Effector memory CD8-positive, alpha-beta T cell (primary cell): ENCODE data around the gene REST.

Experiments
- ATAC-seq: fragments of 150-1000 bp; cut with Tn5 transposase; replicated peaks from 2 replicates; pipeline ENCODE4 v1.10.0; 2021; ENCODE audit warnings: mild to moderate bottlenecking, moderate library complexity
- DNase-seq, 3 experiments: peaks; one replicate each; pipeline ENCODE4 v3.0.0; 2021
- H3K27ac Mint-ChIP-seq, 2 donors: one replicate each; pipeline ENCODE4 v1.8.0; 2022; ENCODE audit warnings: mild to moderate bottlenecking in 2 of 2, mixed read lengths in 2 of 2, moderate library complexity in 2 of 2
- H3K27me3 Mint-ChIP-seq, 2 donors: one replicate each; pipeline ENCODE4 v1.8.0; 2022; ENCODE audit warnings: mixed read lengths in 2 of 2
- H3K36me3 Mint-ChIP-seq: one replicate; pipeline ENCODE4 v1.8.0; 2022; ENCODE audit warnings: mild to moderate bottlenecking, moderate library complexity, mixed read lengths; ENCODE audit not compliant: insufficient read depth
- H3K4me1 Mint-ChIP-seq, 2 donors: one replicate each; pipeline ENCODE4 v1.8.0; 2022; ENCODE audit warnings: low read depth in 2 of 2, mixed read lengths in 2 of 2
- H3K4me3 Mint-ChIP-seq, 2 donors: one replicate each; pipeline ENCODE4 v1.8.0; 2022; ENCODE audit warnings: mild to moderate bottlenecking in 2 of 2, mixed read lengths in 2 of 2, moderate library complexity in 2 of 2
- H3K9me3 Mint-ChIP-seq, 2 donors: one replicate each; pipeline ENCODE4 v1.8.0; 2022; ENCODE audit warnings: mixed read lengths in 2 of 2
- total RNA-seq, 9 experiments: gene quantifications; one replicate each; lab custom pipeline; 2026; lab: John Stamatoyannopoulos, UW

The REST gene, protein sequence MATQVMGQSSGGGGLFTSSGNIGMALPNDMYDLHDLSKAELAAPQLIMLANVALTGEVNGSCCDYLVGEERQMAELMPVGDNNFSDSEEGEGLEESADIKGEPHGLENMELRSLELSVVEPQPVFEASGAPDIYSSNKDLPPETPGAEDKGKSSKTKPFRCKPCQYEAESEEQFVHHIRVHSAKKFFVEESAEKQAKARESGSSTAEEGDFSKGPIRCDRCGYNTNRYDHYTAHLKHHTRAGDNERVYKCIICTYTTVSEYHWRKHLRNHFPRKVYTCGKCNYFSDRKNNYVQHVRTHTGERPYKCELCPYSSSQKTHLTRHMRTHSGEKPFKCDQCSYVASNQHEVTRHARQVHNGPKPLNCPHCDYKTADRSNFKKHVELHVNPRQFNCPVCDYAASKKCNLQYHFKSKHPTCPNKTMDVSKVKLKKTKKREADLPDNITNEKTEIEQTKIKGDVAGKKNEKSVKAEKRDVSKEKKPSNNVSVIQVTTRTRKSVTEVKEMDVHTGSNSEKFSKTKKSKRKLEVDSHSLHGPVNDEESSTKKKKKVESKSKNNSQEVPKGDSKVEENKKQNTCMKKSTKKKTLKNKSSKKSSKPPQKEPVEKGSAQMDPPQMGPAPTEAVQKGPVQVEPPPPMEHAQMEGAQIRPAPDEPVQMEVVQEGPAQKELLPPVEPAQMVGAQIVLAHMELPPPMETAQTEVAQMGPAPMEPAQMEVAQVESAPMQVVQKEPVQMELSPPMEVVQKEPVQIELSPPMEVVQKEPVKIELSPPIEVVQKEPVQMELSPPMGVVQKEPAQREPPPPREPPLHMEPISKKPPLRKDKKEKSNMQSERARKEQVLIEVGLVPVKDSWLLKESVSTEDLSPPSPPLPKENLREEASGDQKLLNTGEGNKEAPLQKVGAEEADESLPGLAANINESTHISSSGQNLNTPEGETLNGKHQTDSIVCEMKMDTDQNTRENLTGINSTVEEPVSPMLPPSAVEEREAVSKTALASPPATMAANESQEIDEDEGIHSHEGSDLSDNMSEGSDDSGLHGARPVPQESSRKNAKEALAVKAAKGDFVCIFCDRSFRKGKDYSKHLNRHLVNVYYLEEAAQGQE
- total RNA-seq, result 101 to 180 (median 121) reads per million in 9 experiments

DNA sequence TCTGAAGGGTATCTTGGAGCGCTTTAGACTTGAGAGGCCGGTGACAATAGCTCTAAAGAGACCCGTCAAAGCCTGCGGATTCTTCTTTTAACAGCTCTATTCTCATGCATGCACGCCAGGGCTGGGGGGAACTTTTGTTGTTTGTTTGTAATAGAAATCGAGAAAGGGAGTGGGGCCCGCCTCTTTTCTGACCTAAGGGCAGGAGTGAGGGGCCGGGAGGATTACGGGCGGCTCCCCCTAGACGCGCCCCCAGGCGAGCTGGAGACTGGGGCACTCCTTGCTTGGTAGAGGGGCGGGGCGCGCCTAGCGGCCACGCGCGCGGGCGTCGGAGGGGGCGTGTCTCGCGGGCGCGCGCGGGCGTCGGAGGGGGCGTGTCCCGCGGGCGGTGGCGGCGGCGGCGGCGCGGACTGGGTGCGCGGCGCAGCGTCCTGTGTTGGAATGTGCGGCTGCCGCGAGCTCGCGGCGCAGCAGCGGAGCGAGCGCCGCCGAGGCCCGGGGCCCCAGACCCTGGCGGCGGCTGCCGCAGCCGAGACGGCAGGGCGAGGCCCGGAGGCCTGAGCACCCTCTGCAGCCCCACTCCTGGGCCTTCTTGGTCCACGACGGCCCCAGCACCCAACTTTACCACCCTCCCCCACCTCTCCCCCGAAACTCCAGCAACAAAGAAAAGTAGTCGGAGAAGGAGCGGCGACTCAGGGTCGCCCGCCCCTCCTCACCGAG lies at the start of gene REST:
TSS of gene REST (plus strand) at position 412 of the 717 bp plus-strand sequence. CDS start 2,739 bp downstream, outside the sequence.
- Mint-ChIP-seq H3K27ac (peak within 1 kb of the TSS; percentile 70 to 95), H3K9me3 (no peaks in the 10 kb centered on the region), H3K27me3 (no peaks in the 10 kb centered on the region), H3K36me3 (peaks cover 21% of the 10 kb centered on the region), H3K4me1 (peaks cover 23 to 27% of the 10 kb centered on the region in 2 donors), H3K4me3 (peak within 1 kb of the TSS; percentile 92)
- peak; percentile 59 for ATAC-seq
- DNase-seq, result peak; percentile 75 to 84 (median 79)

DNA sequence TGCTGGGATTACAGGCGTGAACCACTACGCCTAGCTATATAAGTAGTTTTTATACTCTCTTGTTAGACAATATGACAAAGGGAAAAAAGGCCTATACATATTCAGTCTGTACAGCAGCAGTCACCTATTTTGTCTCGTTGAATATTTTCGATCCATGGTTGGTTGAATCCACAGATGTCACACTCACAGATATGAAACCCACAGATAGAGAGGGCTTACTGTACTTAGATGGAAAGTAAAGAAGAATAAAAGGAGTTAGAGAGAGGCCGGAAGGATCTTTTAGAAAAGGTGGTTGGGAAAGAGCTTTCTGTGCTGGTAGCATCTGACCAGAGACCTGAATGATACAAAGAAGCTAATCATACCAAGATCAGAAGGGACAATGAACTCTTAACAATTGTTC lies 47.9 kb upstream of the REST start:
- Mint-ChIP-seq H3K27ac (no peak overlapping the region), H3K9me3 (no peaks in the 10 kb centered on the region), H3K36me3 (no peaks in the 10 kb centered on the region), H3K4me1 (peaks cover 0 to 4% of the 10 kb centered on the region in 2 donors), H3K27me3 (peaks cover 6 to 9% of the 10 kb centered on the region in 2 donors), H3K4me3 (no peak overlapping the region)
- ATAC-seq (no peak), DNase-seq (no peak)

- Mint-ChIP-seq H3K9me3 (no peaks in the 10 kb centered on the region), H3K4me3 (no peak overlapping the region), H3K27ac (no peak overlapping the region), H3K4me1 (peaks cover 0 to 4% of the 10 kb centered on the region in 2 donors), H3K36me3 (no peaks in the 10 kb centered on the region), H3K27me3 (peaks cover 6 to 9% of the 10 kb centered on the region in 2 donors)
- no peak for DNase-seq
- no peak for ATAC-seq
These were observed 46.9 kb upstream of the REST start for GRCh38 chr4:56860781-56861180.

GRCh38 chr4:56861360-56861759 lies 46.3 kb upstream of the REST start:
- Mint-ChIP-seq H3K27ac (no peak overlapping the region), H3K27me3 (peaks cover 6 to 9% of the 10 kb centered on the region in 2 donors), H3K4me3 (no peak overlapping the region), H3K36me3 (no peaks in the 10 kb centered on the region), H3K4me1 (peaks cover 0 to 4% of the 10 kb centered on the region in 2 donors), H3K9me3 (no peaks in the 10 kb centered on the region)
- DNase-seq, result no peak
- ATAC-seq, result no peak

GRCh38 chr4:56863441-56864139 lies 44.1 kb upstream of the REST start:
- Mint-ChIP-seq H3K36me3 (no peaks in the 10 kb centered on the region), H3K9me3 (no peaks in the 10 kb centered on the region), H3K27me3 (peaks cover 0 to 9% of the 10 kb centered on the region in 2 donors), H3K4me1 (peaks cover 0 to 4% of the 10 kb centered on the region in 2 donors), H3K4me3 (no peak overlapping the region), H3K27ac (no peak overlapping the region)
- ATAC-seq, result no peak
- DNase-seq, result no peak

- Mint-ChIP-seq H3K9me3 (no peaks in the 10 kb centered on the region), H3K27me3 (no peaks in the 10 kb centered on the region), H3K4me1 (no peaks in the 10 kb centered on the region), H3K4me3 (no peak overlapping the region), H3K27ac (peak overlapping the region in 1 of 2 donors; percentile 29), H3K36me3 (no peaks in the 10 kb centered on the region)
- DNase-seq (no peak), ATAC-seq (no peak)
These were observed 36.8 kb upstream of the REST start for GRCh38 chr4:56870946-56871345.

GRCh38 chr4:56871371-56871866 lies 36.3 kb upstream of the REST start:
- no peaks in the 10 kb centered on the region for H3K27me3 Mint-ChIP-seq
- DNase-seq (no peak), ATAC-seq (no peak)
- no peaks in the 10 kb centered on the region for H3K9me3 Mint-ChIP-seq
- H3K4me1 Mint-ChIP-seq, result no peaks in the 10 kb centered on the region
- H3K4me3 Mint-ChIP-seq, result no peak overlapping the region
- peak overlapping the region in 1 of 2 donors; percentile 15 for H3K27ac Mint-ChIP-seq
- no peaks in the 10 kb centered on the region for H3K36me3 Mint-ChIP-seq

GRCh38 chr4:56874166-56874565 lies 33.5 kb upstream of the REST start:
- H3K4me1 Mint-ChIP-seq, result peaks cover 0 to 3% of the 10 kb centered on the region in 2 donors
- no peak overlapping the region for H3K4me3 Mint-ChIP-seq
- H3K27me3 Mint-ChIP-seq, result no peaks in the 10 kb centered on the region
- H3K36me3 Mint-ChIP-seq, result no peaks in the 10 kb centered on the region
- no peaks in the 10 kb centered on the region for H3K9me3 Mint-ChIP-seq
- no peak for DNase-seq
- no peak overlapping the region for H3K27ac Mint-ChIP-seq
- no peak for ATAC-seq

DNA sequence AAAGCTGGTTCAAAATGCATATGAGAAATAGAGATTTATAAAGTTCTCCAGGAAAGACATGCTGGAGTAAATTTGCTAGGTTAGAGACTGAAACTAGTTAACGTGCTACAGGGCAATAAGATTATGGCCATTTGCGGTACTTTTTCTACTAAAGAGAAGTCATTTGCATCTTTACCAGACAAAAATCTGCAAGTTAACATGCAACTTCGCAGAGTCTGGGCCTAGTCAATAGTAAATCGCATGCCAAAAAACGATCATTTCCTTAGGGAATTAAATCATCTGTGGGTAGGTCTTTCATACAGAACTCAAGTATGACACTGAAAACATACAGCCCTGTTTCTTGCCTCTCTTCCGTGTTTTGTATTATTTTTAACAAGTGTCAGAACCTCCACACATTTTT lies 32.8 kb upstream of the REST start:
- H3K4me3 Mint-ChIP-seq, result no peak overlapping the region
- DNase-seq, result no peak
- peaks cover 0 to 3% of the 10 kb centered on the region in 2 donors for H3K4me1 Mint-ChIP-seq
- H3K27me3 Mint-ChIP-seq, result no peaks in the 10 kb centered on the region
- no peaks in the 10 kb centered on the region for H3K36me3 Mint-ChIP-seq
- no peaks in the 10 kb centered on the region for H3K9me3 Mint-ChIP-seq
- H3K27ac Mint-ChIP-seq, result no peak overlapping the region
- no peak for ATAC-seq

GRCh38 chr4:56876264-56876663 lies 31.4 kb upstream of the REST start:
- no peak overlapping the region for H3K4me3 Mint-ChIP-seq
- H3K36me3 Mint-ChIP-seq, result no peaks in the 10 kb centered on the region
- H3K9me3 Mint-ChIP-seq, result no peaks in the 10 kb centered on the region
- DNase-seq, result no peak
- no peaks in the 10 kb centered on the region for H3K27me3 Mint-ChIP-seq
- H3K4me1 Mint-ChIP-seq, result peaks cover 0 to 3% of the 10 kb centered on the region in 2 donors
- ATAC-seq, result no peak
- no peak overlapping the region for H3K27ac Mint-ChIP-seq

DNA sequence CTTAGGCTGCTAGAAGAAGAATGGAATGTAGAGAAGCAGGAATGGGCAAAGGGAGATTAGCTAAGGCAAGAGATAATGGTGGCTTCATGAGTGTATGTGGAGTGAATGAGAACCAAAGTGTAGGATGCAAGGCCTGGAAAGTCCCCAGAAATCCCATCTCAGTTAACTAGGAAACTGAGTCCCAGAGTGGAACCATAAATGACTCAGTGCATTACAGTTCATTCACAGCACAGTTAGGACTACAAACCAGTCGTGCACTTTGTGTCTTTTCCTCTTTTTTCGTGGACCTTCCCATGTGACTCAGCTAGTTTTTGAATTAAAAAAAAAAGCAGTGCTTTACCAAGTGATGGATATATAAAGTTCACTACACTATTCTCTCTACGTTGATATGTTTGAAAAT lies 27.7 kb upstream of the REST start:
- no peak overlapping the region for H3K27ac Mint-ChIP-seq
- peaks cover 0 to 10% of the 10 kb centered on the region in 2 donors for H3K27me3 Mint-ChIP-seq
- DNase-seq (no peak), ATAC-seq (no peak)
- H3K36me3 Mint-ChIP-seq, result no peaks in the 10 kb centered on the region
- no peaks in the 10 kb centered on the region for H3K9me3 Mint-ChIP-seq
- peaks cover 0 to 3% of the 10 kb centered on the region in 2 donors for H3K4me1 Mint-ChIP-seq
- H3K4me3 Mint-ChIP-seq, result no peak overlapping the region

DNA sequence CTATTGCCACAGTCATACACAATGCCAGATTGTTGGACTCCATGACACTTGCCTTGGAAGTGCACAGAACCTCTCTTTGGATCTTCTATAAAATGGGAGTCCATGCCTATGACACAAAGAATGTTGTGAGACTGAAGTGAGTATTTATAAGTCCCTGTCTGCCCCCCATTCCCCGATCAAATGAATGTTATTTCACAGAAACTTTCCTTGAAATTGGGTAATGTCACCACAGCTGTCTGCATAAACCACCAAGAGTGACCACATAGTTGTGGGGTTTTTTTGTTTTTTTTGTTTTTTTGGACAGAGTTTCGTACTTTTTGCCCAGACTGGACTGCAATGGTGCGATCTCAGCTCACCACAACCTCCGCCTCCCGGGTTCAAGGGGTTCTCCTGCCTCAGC lies 27.1 kb upstream of the REST start:
- ATAC-seq (no peak), DNase-seq (no peak)
- H3K9me3 Mint-ChIP-seq, result no peaks in the 10 kb centered on the region
- no peak overlapping the region for H3K4me3 Mint-ChIP-seq
- H3K4me1 Mint-ChIP-seq, result peaks cover 0 to 3% of the 10 kb centered on the region in 2 donors
- no peak overlapping the region for H3K27ac Mint-ChIP-seq
- H3K36me3 Mint-ChIP-seq, result no peaks in the 10 kb centered on the region
- H3K27me3 Mint-ChIP-seq, result peaks cover 1 to 15% of the 10 kb centered on the region in 2 donors
